IMR-90 (cell line): Measurements from ENCODE around the gene PALLD.

Source experiments
- CEBPB ChIP-seq: IDR thresholded peaks from 2 replicates; pipeline ENCODE4 v1.6.1; 2012; ENCODE audit warnings: low read depth, low read length, improper control_type of control experiment
- CHD1 ChIP-seq: IDR thresholded peaks from 2 replicates; pipeline ENCODE4 v1.6.1; 2012; ENCODE audit warnings: low read depth, low read length, improper control_type of control experiment
- CTCF ChIP-seq: conservative IDR thresholded peaks from 2 replicates; pipeline ENCODE4 v1.5.1; 2012; ENCODE audit warnings: mild to moderate bottlenecking, low read depth, low read length, improper control_type of control experiment
- ELK1 ChIP-seq: fragments of 150-350 bp; IDR thresholded peaks from 2 replicates; pipeline ENCODE4 v1.6.1; 2016; ENCODE audit warnings: low read depth, mild to moderate bottlenecking, low read length, moderate library complexity, borderline replicate concordance
- FOS ChIP-seq: fragments of 150-350 bp; IDR thresholded peaks from 2 replicates; pipeline ENCODE4 v1.6.1; 2016; ENCODE audit warnings: low read depth, low read length
- MAFK ChIP-seq: IDR thresholded peaks from 2 replicates; pipeline ENCODE4 v1.6.1; 2012; ENCODE audit warnings: low read depth, low read length, improper control_type of control experiment
- MXI1 ChIP-seq: IDR thresholded peaks from 2 replicates; pipeline ENCODE4 v1.6.1; 2012; ENCODE audit warnings: low read depth, mild to moderate bottlenecking, low read length, moderate library complexity, borderline replicate concordance
- NFE2L2 ChIP-seq: fragments of 150-350 bp; IDR thresholded peaks from 2 replicates; pipeline ENCODE4 v1.6.1; 2016; ENCODE audit warnings: low read depth, mild to moderate bottlenecking, low read length
- POLR2A ChIP-seq: IDR thresholded peaks from 2 replicates; pipeline ENCODE4 v1.6.1; 2012; ENCODE audit warnings: mild to moderate bottlenecking, low read depth, low read length
- RAD21 ChIP-seq: IDR thresholded peaks from 2 replicates; pipeline ENCODE4 v1.6.1; 2012; ENCODE audit warnings: low read length, improper control_type of control experiment
- RCOR1 ChIP-seq: IDR thresholded peaks from 2 replicates; pipeline ENCODE4 v1.6.1; 2012; ENCODE audit warnings: mild to moderate bottlenecking, low read length, improper control_type of control experiment; ENCODE audit not compliant: insufficient replicate concordance
- RFX5 ChIP-seq: IDR thresholded peaks from 2 replicates; pipeline ENCODE4 v1.8.0; 2012; ENCODE audit warnings: low read depth, mild to moderate bottlenecking, low read length, moderate library complexity
- SMC3 ChIP-seq: fragments of 150-350 bp; IDR thresholded peaks from 2 replicates; pipeline ENCODE4 v1.6.1; 2016; ENCODE audit warnings: low read depth, mild to moderate bottlenecking, antibody characterized with exemption, low read length, moderate library complexity
- USF2 ChIP-seq: fragments of 150-350 bp; IDR thresholded peaks from 2 replicates; pipeline ENCODE4 v1.6.1; 2017; ENCODE audit warnings: mild to moderate bottlenecking, antibody characterized with exemption, low read length, low read depth

- TF ChIP-seq MXI1 (no peak), CTCF (no peak), RAD21 (no peak), POLR2A (no peak), CHD1 (no peak), ELK1 (no peak), FOS (no peak), SMC3 (no peak), CEBPB (no peak), RCOR1 (no peak), USF2 (no peak), MAFK (no peak), NFE2L2 (no peak), RFX5 (no peak)
These were observed 356.3 kb downstream of the PALLD start for GRCh38 chr4:168852933-168853713.
